ENCODE measurements around the gene IAH1. TPM values are rescaled to one million over a fixed set of nuclear protein-coding genes. Genes with fewer than 3 reads are reported as not detected.

The IAH1 gene
- total RNA-seq, 1 donor from 2014 or later, result 83.4 TPM

DNA sequence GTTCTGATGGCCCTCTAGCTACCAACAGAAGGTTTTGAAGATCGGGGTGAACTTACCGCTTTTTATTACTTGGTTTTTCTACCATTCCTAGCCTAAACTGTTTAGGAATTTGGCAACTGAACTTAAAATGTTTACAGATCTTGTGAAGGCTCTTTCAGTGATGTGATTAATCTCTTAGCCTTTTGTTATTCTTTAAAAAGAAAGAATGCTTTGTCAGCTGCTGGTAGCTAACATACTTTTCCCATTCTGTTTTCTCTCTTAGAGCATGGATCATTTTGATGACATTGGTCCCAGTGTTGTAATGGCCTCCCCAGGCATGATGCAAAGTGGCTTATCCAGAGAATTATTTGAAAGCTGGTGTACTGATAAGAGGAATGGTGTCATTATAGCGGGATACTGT is 32.8 kb upstream of the IAH1 start:
- H3K4me3 ChIP-seq (ENCODE audit: low read depth, low read length), result no peak overlapping the region
- DNase-seq (ENCODE audit: low read depth), result no peak
- TF ChIP-seq CTCF (conservative IDR thresholded peaks at IDR 0.05; ENCODE audit: low read depth, low read length), result no peak

GRCh38 chr2:9443526-9443925 is 30.8 kb upstream of the IAH1 start:
- H3K4me3 ChIP-seq (ENCODE audit: low read depth, low read length), result no peak overlapping the region
- no peak for TF ChIP-seq CTCF (conservative IDR thresholded peaks at IDR 0.05; ENCODE audit: low read depth, low read length)
- DNase-seq (ENCODE audit: low read depth), result no peak

DNA sequence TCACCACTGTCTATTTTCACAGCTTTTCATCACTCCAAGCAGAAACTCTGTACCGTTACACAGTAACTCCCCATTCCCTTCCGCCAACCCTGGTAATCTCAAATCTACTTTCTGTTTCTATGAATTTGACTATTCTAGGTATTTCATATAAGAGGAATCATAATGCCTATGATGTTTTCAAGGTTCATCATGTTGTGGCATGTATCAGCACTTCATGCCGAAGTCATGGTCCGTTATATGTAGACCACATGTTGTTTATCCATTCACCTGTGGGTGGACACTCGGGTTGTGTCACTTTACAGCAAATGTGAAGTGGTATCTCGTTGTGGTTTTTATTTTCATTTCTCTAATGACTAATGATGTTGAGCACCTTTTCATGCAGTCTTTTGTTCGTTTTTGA is 29.3 kb upstream of the IAH1 start:
- H3K4me3 ChIP-seq (ENCODE audit: low read depth, low read length), result no peak overlapping the region
- no peak for DNase-seq (ENCODE audit: low read depth)
- TF ChIP-seq CTCF (conservative IDR thresholded peaks at IDR 0.05; ENCODE audit: low read depth, low read length), result no peak

- no peak overlapping the region for H3K4me3 ChIP-seq (ENCODE audit: low read depth, low read length)
- no peak for TF ChIP-seq CTCF (conservative IDR thresholded peaks at IDR 0.05; ENCODE audit: low read depth, low read length)
- no peak for DNase-seq (ENCODE audit: low read depth)
These were observed 23.1 kb upstream of the IAH1 start for GRCh38 chr2:9451231-9451630.

DNA sequence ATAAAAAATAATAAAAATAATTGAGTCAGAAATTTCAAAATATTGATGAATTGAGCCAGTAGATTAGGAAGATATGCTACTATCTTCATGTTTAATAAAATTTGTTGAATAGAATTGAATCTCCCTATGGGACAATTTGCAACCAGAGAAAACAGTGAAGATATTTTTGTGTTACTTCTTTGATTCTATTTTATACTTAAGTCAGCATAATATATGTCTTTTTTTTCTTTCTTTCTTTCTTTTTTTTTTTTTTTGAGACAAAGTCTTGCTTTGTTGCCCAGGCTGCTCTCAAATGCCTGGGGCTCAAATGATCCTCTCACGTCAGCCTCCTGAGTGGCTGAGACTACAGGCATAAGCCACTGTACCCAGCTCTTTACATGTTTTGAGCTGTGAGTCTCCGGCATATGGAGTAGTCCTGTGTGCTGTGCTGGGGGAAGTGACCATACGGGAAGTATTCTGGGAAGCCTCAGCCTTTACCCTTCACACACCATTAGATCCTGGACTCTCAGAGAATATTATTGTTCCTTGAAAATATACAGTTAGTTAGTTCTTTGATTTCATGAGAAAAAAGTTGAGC is 13.8 kb upstream of the IAH1 start:
- TF ChIP-seq CTCF (conservative IDR thresholded peaks at IDR 0.05; ENCODE audit: low read depth, low read length), result no peak
- H3K4me3 ChIP-seq (ENCODE audit: low read depth, low read length), result no peak overlapping the region
- DNase-seq (ENCODE audit: low read depth), result no peak

DNA sequence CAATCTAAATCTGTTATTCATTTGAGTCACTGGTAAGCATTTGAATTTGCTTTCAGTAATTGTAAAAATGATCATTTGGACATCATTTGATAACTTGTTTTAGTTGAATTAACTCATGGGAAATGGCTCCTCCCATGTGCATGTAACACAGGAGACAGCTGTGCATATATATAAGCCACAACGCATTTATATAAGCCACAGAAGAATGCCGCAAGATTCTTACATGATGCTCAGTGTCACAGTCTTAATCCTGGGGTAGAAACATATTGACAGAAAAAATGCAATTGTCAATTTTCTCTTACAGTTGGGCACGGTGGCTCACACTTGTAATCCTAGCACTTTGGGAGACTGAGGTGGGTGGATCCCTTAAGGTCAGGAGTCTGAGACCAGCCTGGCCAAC is 13.3 kb upstream of the IAH1 start:
- no peak overlapping the region for H3K4me3 ChIP-seq (ENCODE audit: low read depth, low read length)
- no peak for DNase-seq (ENCODE audit: low read depth)
- no peak for TF ChIP-seq CTCF (conservative IDR thresholded peaks at IDR 0.05; ENCODE audit: low read depth, low read length)

DNA sequence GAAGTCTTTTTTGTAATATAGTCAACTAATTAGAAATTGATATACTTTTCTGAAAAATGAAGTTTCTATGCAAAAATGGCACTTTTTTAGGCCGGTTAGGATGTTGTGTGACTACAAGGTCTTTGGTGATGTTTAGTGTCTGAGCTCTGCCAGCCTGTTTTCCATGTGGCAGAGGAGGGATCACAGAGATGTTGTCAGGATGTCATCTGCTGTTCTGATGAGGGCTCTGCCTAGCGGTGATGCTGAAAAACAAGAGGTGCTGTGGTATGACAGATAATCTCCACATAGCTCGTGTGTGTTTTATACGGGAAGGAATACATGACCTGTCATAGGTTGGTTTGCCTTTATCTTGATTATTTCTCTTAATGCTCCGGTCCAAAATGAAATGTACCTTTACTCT is 12.0 kb upstream of the IAH1 start:
- no peak for TF ChIP-seq CTCF (conservative IDR thresholded peaks at IDR 0.05; ENCODE audit: low read depth, low read length)
- H3K4me3 ChIP-seq (ENCODE audit: low read depth, low read length), result no peak overlapping the region
- DNase-seq (ENCODE audit: low read depth), result no peak
